ENCODE measurements around the gene ATF4. TPM values are rescaled to one million over a fixed set of nuclear protein-coding genes. Genes with fewer than 3 reads are reported as not detected.

Gene ATF4
- 358 and 403 TPM in 2 replicates for total RNA-seq

GRCh38 chr22:39520226-39521105 lies at the start of gene ATF4:
Gene ATF4, plus strand, starts transcription at chr22:39520562. Its CDS starts 884 bp downstream, at chr22:39521446.

GRCh38 chr22:39502109-39502788 lies 18.1 kb upstream of the ATF4 start, which contains the start of gene MIEF1:
Gene MIEF1, plus strand, starts transcription at chr22:39502290. Its CDS starts 9,005 bp downstream, at chr22:39511295.

GRCh38 chr22:39532215-39533073 lies 12.1 kb downstream of the ATF4 start, which contains the start of gene RPS19BP1:
Gene RPS19BP1, minus strand, starts transcription at chr22:39532748. Its CDS starts 10 bp downstream, at chr22:39532738.

GRCh38 chr22:39570665-39571064 lies 50.3 kb downstream of the ATF4 start, which contains the start of gene CACNA1I:
Gene CACNA1I, plus strand, starts transcription at chr22:39570753. Its CDS starts 0 bp downstream, at chr22:39570753.

Other genes with a start within 250 kb of the ATF4 start
- 2,696 and 3,597 TPM in 2 replicates for gene RPL3, start 200.9 kb upstream of the ATF4 start, total RNA-seq
- gene SYNGR1, start 170.6 kb upstream of the ATF4 start, total RNA-seq = 6.5 and 6.7 TPM in 2 replicates
- 18.9 and 30.4 TPM in 2 replicates for gene TAB1, start 120.8 kb upstream of the ATF4 start, total RNA-seq
- 1.9 and 2.1 TPM in 2 replicates for gene MGAT3, start 63.5 kb upstream of the ATF4 start, total RNA-seq
- 28.0 and 28.1 TPM in 2 replicates for gene MIEF1, start 18.3 kb upstream of the ATF4 start, total RNA-seq
- 99.9 and 102 TPM in 2 replicates for gene RPS19BP1, start 12.2 kb downstream of the ATF4 start, total RNA-seq
- gene CACNA1I, start 50.2 kb downstream of the ATF4 start, total RNA-seq = under 0.01 and 0.16 TPM in 2 replicates